ENCODE measurements around the gene FHL2.

Gene FHL2

DNA sequence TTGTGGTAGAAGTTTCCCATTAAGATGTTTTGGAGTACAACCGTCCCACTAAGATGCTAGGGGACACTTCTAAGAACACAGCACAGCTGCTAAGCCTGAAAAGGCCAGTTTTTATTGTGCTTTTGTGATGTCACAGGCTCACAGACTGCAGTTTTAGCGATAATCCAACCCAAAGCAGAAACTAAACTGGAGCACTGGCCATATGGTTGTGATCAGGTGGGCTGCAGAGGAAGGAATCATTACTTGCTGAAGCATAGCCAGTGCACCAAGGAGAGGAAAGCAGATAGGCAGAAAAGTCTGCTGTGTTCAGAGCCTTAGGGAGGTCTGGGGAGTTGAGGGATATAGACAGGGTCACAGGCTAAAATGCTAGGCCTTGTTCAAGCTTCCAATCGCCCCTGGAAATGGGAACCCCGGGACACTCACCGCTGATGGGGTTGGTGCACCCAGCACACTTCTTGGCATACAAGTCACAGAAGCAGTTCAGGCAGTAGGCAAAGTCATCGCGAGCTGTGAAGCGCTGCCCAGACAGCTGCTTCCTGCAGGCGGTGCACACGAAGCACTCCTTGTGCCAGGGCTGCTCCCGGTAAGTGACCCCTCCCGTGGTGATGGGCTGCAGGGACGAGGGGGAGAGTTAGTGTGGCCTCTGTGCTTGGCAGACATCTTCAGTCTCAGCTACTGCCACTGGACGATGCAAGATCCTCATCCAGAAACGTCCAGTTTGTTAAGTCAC is 35.8 kb downstream of the FHL2 start:
- no peak overlapping the region for H2AFZ ChIP-seq (ENCODE audit: low read depth)
- H3K36me3 ChIP-seq (ENCODE audit: insufficient read depth) = no peaks in the 10 kb centered on the region
- H4K20me1 ChIP-seq (ENCODE audit: insufficient read depth) = no peaks in the 10 kb centered on the region
- no peaks in the 10 kb centered on the region for H3K4me1 ChIP-seq (ENCODE audit: low read depth, poor library complexity, severe bottlenecking)
- no peak overlapping the region for H3K4me3 ChIP-seq (IDR thresholded peaks at IDR 0.05; ENCODE audit: insufficient read depth, low read depth, low read length)
- H3K4me2 ChIP-seq = no peak overlapping the region
- no peaks in the 10 kb centered on the region for H3K27me3 ChIP-seq (ENCODE audit: insufficient read depth, low read depth)
- no peaks in the 10 kb centered on the region for H3K79me2 ChIP-seq (ENCODE audit: insufficient read depth, low read depth)
- H3K27ac ChIP-seq = no peak overlapping the region
- H3K9ac ChIP-seq = no peak overlapping the region
- TF ChIP-seq, protein P1, sequence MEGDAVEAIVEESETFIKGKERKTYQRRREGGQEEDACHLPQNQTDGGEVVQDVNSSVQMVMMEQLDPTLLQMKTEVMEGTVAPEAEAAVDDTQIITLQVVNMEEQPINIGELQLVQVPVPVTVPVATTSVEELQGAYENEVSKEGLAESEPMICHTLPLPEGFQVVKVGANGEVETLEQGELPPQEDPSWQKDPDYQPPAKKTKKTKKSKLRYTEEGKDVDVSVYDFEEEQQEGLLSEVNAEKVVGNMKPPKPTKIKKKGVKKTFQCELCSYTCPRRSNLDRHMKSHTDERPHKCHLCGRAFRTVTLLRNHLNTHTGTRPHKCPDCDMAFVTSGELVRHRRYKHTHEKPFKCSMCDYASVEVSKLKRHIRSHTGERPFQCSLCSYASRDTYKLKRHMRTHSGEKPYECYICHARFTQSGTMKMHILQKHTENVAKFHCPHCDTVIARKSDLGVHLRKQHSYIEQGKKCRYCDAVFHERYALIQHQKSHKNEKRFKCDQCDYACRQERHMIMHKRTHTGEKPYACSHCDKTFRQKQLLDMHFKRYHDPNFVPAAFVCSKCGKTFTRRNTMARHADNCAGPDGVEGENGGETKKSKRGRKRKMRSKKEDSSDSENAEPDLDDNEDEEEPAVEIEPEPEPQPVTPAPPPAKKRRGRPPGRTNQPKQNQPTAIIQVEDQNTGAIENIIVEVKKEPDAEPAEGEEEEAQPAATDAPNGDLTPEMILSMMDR (conservative IDR thresholded peaks at IDR 0.05; ENCODE audit: low read depth, low read length) = no peak

DNA sequence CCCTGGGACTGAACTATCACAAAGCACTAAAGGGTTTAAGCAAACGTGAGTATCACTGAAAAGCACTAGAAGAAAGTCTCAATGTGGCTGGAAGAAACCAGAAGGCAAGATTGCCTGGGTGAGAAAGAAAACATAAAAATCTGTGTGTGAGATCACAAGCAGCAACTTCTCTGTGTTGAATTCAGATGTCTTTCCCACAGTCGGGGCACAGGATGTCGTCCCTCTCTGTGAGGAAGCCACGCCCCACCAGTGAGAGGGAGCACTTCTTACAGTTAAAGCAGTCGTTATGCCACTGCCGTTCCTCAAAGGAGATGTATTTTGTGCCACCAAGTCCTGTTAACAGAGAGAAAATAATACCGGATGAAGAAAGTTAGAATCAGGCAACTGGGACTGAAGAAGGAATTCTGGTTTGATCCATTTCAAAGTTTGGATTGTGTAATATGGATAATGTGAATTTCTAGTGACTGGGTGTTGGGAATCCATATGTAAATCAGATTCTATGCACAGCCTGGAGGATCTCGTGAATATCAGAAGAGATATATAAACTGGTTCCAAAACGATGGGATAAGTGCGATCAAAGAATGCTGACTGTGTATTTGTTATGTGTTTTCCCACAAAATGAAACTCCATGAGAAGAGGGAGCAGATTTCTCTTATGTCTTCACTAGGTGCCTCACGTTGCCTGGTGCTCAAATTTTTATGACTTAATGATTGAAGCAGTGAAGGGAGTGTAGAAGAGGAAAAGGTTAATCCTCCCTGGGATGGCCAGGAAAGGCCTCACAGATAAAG is 37.6 kb downstream of the FHL2 start:
- Histone ChIP-seq H3K27ac (no peak overlapping the region), H3K36me3 (ENCODE audit: insufficient read depth) (no peaks in the 10 kb centered on the region), H3K4me2 (no peak overlapping the region), H3K9ac (no peak overlapping the region), H4K20me1 (ENCODE audit: insufficient read depth) (no peaks in the 10 kb centered on the region), H3K27me3 (ENCODE audit: insufficient read depth, low read depth) (no peaks in the 10 kb centered on the region), H3K4me3 (IDR thresholded peaks at IDR 0.05; ENCODE audit: insufficient read depth, low read depth, low read length) (no peak overlapping the region), H3K79me2 (ENCODE audit: insufficient read depth, low read depth) (no peaks in the 10 kb centered on the region), H2AFZ (ENCODE audit: low read depth) (no peak overlapping the region), H3K4me1 (ENCODE audit: low read depth, poor library complexity, severe bottlenecking) (no peaks in the 10 kb centered on the region)
- TF ChIP-seq, protein P1 (conservative IDR thresholded peaks at IDR 0.05; ENCODE audit: low read depth, low read length) = no peak

DNA sequence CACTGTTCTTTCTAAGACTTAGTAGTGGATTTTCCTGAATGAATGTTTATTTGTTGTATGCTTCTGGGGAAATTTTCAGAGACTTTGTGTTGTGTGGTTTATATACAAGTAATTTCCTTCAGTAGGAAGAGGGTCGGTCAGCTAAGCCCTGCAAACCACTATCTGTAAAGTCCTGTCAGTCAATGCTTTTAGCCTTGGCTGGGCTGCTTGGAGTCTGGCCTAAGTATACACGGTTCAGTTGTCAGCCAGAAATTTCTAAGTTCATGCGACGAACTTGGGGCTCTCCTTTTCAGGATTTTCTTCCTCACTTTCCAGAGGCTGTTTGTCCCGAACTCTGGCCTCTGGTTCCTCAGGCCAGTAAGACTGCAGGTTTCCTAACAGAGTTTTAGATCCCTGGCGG is 40.3 kb downstream of the FHL2 start:
- no peak overlapping the region for H3K27ac ChIP-seq
- H3K4me1 ChIP-seq (ENCODE audit: low read depth, poor library complexity, severe bottlenecking) = no peaks in the 10 kb centered on the region
- H3K9ac ChIP-seq = no peak overlapping the region
- no peak overlapping the region for H3K4me3 ChIP-seq (IDR thresholded peaks at IDR 0.05; ENCODE audit: insufficient read depth, low read depth, low read length)
- no peaks in the 10 kb centered on the region for H3K79me2 ChIP-seq (ENCODE audit: insufficient read depth, low read depth)
- no peak overlapping the region for H2AFZ ChIP-seq (ENCODE audit: low read depth)
- H3K36me3 ChIP-seq (ENCODE audit: insufficient read depth) = no peaks in the 10 kb centered on the region
- no peak overlapping the region for H3K4me2 ChIP-seq
- TF ChIP-seq, protein P1 (conservative IDR thresholded peaks at IDR 0.05; ENCODE audit: low read depth, low read length) = no peak
- H3K27me3 ChIP-seq (ENCODE audit: insufficient read depth, low read depth) = no peaks in the 10 kb centered on the region
- no peaks in the 10 kb centered on the region for H4K20me1 ChIP-seq (ENCODE audit: insufficient read depth)

DNA sequence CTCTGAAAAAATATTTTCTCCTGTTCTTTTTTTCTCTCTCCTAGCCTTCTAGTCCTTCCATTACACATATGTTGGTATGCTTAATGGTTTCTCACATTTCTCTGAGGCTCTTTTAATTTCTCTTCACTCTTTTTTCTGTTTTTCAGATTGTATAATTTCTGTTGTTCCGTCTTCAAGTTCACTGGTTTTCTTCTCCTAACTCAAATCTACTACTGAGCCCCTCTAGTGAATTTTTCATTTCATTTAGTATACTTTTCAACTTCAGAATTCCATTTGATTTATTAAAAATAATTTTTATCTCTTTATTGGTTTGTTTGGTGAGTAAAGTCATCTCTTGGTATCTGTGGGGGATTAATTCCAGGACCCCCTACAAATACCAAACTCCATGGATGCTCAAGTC is 41.7 kb downstream of the FHL2 start:
- H3K27me3 ChIP-seq (ENCODE audit: insufficient read depth, low read depth) = no peaks in the 10 kb centered on the region
- no peaks in the 10 kb centered on the region for H3K79me2 ChIP-seq (ENCODE audit: insufficient read depth, low read depth)
- H4K20me1 ChIP-seq (ENCODE audit: insufficient read depth) = no peaks in the 10 kb centered on the region
- H3K36me3 ChIP-seq (ENCODE audit: insufficient read depth) = no peaks in the 10 kb centered on the region
- H3K9ac ChIP-seq = no peak overlapping the region
- TF ChIP-seq, protein P1 (conservative IDR thresholded peaks at IDR 0.05; ENCODE audit: low read depth, low read length) = no peak
- H3K4me2 ChIP-seq = no peak overlapping the region
- H3K4me3 ChIP-seq (IDR thresholded peaks at IDR 0.05; ENCODE audit: insufficient read depth, low read depth, low read length) = no peak overlapping the region
- no peak overlapping the region for H3K27ac ChIP-seq
- H3K4me1 ChIP-seq (ENCODE audit: low read depth, poor library complexity, severe bottlenecking) = no peaks in the 10 kb centered on the region
- H2AFZ ChIP-seq (ENCODE audit: low read depth) = no peak overlapping the region
